Mucosa of rectum (tissue), 2 donors: Measurements from ENCODE around the gene TDG.
"Not testable (repeated sequence)": the region's sequence is repeated elsewhere in the genome, so short reads cannot be mapped to it uniquely, and the experiment has no call there.

ENCODE experiments used
- H3K27ac ChIP-seq, 2 donors: one replicate each; pipeline ENCODE4 v1.7.0; 2013; ENCODE audit warnings: inconsistent platforms in 2 of 2, low read depth in 2 of 2, low read length in 2 of 2
- H3K27me3 ChIP-seq, 2 donors: one replicate each; pipeline ENCODE4 v1.7.0; 2013; ENCODE audit warnings: low read length in 2 of 2; ENCODE audit not compliant: control insufficient read depth in 2 of 2, insufficient read depth in 2 of 2
- H3K36me3 ChIP-seq, 2 donors: one replicate each; pipeline ENCODE4 v1.7.0; 2013; ENCODE audit warnings: low read length in 2 of 2; ENCODE audit not compliant: control insufficient read depth in 2 of 2, insufficient read depth in 2 of 2
- H3K4me1 ChIP-seq, 2 donors: one replicate each; pipeline ENCODE4 v1.7.0; 2013; ENCODE audit warnings: low read length in 2 of 2, mild to moderate bottlenecking in 1 of 2; ENCODE audit not compliant: control insufficient read depth in 2 of 2, insufficient read depth in 2 of 2
- H3K4me3 ChIP-seq, 2 donors: one replicate each; pipeline ENCODE4 v1.7.0; 2013; ENCODE audit warnings: low read length in 2 of 2
- H3K9ac ChIP-seq, 2 donors: one replicate each; pipeline ENCODE4 v1.7.0; 2013; ENCODE audit warnings: low read length in 2 of 2, low read depth in 1 of 2, mild to moderate bottlenecking in 1 of 2
- H3K9me3 ChIP-seq, 2 donors: one replicate each; pipeline ENCODE4 v1.7.0; 2013; ENCODE audit warnings: low read length in 2 of 2; ENCODE audit not compliant: control insufficient read depth in 2 of 2
- donor health status: healthy.
- donor health status: Normal muscosa, but diverticular disease.

Gene TDG

DNA sequence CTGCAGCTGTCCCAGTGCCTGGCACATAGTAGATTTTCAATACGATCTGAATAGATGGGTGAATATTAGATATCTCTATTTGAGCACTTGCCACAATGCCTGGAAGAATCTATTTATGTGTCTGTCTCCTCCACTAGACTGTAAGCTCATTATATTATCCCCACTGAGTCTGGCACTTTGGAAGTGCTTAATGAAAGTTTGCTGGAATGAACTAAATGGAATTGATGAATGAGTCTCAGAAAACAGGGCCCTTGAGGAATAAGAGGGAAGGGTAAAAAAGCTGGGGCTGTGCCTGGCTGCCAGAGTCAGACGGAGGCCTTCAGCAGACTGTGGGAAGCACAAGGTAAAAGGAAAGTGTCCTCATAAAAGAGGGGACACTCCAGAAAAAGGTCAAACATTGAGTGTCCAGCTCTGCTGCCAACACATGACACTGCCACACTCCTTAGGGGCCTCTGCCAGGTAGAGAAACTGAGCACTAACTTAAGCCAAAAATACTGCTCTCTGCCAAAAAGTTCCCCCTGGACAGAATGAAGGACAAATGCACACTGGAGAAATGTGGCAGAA, 45.0 kb downstream of the TDG start:
- Histone ChIP-seq H3K4me3 (no peak overlapping the region), H3K9ac (no peak overlapping the region), H3K4me1 (no peaks in the 10 kb centered on the region), H3K9me3 (no peaks in the 10 kb centered on the region), H3K27me3 (no peaks in the 10 kb centered on the region), H3K27ac (no peak overlapping the region), H3K36me3 (no peaks in the 10 kb centered on the region)

DNA sequence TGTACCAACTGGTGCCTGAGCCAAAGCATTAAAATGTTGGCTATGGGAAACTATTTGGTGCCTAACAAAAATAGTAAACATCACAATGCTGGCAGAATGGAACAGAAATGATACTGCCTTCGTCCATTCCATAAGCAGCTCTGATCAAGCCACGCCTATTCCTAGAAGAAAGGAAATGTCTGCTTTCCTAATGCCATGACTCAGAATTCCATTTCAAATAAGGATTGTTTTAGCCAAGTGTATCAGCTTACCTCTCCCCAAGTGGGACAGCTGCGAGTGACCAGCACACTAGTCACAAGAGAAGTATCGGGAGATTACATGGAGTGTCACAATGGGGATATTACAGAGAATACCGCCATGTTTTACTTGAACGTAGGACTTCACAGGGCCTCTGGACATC, 45.6 kb downstream of the TDG start:
- no peaks in the 10 kb centered on the region for H3K4me1 ChIP-seq
- H3K9ac ChIP-seq, result no peak overlapping the region
- H3K9me3 ChIP-seq, result no peaks in the 10 kb centered on the region
- H3K27me3 ChIP-seq, result no peaks in the 10 kb centered on the region
- no peak overlapping the region for H3K27ac ChIP-seq
- no peak overlapping the region for H3K4me3 ChIP-seq
- H3K36me3 ChIP-seq, result no peaks in the 10 kb centered on the region

DNA sequence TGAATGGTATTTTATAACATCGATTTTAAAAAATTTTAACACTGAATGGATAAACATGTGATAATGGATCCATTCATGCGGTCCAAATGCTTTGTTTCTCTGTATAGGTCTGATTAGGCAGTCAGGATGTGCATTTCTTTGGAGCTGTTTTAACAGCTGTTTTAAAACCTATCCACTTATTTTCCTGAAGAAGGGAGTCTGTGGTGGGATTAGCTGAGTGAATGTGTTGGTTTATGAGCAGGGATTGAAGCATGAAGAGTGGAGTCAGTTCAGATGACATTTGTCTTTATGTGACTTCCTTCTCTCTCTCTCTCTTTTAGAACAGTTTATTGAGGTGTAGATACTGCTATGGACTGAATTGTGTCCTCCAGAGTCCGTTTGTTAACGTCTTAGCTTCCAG, 46.7 kb downstream of the TDG start:
- H3K9ac ChIP-seq, result no peak overlapping the region
- no peaks in the 10 kb centered on the region for H3K9me3 ChIP-seq
- H3K4me3 ChIP-seq, result no peak overlapping the region
- no peaks in the 10 kb centered on the region for H3K36me3 ChIP-seq
- H3K27me3 ChIP-seq, result no peaks in the 10 kb centered on the region
- H3K27ac ChIP-seq, result no peak overlapping the region
- no peaks in the 10 kb centered on the region for H3K4me1 ChIP-seq

DNA sequence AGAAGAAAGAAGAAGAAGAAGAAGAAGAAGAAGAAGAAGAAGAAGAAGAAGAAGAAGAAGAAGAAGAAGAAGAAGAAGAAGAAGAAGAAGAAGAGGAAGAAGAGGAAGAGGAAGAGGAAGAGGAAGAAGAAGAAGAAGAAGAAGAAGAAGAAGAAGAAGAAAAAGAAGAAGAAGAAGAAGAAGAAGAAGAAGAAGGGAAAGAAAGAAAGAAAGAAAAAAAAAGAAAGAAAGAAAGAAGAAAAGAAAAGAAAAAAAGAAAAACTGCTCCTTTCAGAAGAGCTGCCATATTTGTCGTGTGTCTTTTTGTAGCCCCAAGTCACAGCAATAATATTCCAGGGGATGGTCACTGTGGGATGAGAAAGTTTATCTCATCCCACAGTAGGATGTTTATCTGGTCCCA, 56.2 kb downstream of the TDG start:
- not testable (repeated sequence) for H3K9ac ChIP-seq, H3K36me3 ChIP-seq, H3K27ac ChIP-seq, H3K27me3 ChIP-seq, H3K9me3 ChIP-seq, H3K4me3 ChIP-seq, H3K4me1 ChIP-seq

DNA sequence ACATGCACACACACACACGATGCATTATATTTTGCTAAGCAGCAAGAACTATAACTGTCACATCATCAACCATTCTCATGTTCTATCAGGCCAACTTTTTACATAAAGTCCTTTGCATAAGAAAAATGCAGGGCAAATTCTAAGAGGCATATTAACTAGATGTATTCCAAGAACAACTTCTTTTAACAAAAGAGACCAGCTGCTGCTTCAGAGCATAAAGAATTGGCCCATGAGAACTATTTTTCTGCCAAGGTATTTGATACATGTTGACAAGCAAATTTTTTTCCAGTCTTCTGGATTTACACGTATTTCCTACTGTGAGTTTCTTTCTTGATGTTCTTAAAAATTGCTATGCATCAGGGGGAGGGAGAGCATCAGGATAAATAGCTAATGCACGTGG, 57.1 kb downstream of the TDG start:
- H3K4me3 ChIP-seq, result no peak overlapping the region
- H3K27ac ChIP-seq, result no peak overlapping the region
- H3K27me3 ChIP-seq, result no peaks in the 10 kb centered on the region
- H3K9ac ChIP-seq, result no peak overlapping the region
- no peaks in the 10 kb centered on the region for H3K36me3 ChIP-seq
- H3K4me1 ChIP-seq, result no peaks in the 10 kb centered on the region
- peaks cover 0 to 2% of the 10 kb centered on the region in 2 donors for H3K9me3 ChIP-seq

DNA sequence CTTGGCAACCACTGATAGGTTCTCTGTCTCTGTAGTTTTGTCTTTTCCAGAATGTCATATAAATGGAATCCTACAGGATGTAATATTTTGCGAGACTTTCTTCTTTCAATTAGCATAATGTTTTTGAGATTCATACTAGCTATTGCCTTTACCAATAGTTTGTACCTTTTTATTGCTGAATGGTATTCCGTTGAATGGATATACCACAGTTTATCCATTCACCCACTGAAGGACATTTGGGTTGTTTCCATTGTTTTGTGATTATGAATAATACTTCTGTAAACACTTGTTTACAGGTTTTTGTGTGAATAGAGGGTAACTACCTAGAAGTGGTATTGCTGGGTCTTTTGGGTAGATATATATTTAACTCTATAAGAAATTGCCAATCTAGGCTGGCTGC, 58.0 kb downstream of the TDG start:
- H3K4me3 ChIP-seq, result no peak overlapping the region
- no peaks in the 10 kb centered on the region for H3K27me3 ChIP-seq
- H3K4me1 ChIP-seq, result no peaks in the 10 kb centered on the region
- H3K36me3 ChIP-seq, result no peaks in the 10 kb centered on the region
- H3K9me3 ChIP-seq, result peaks cover 0 to 2% of the 10 kb centered on the region in 2 donors
- H3K9ac ChIP-seq, result no peak overlapping the region
- H3K27ac ChIP-seq, result no peak overlapping the region

DNA sequence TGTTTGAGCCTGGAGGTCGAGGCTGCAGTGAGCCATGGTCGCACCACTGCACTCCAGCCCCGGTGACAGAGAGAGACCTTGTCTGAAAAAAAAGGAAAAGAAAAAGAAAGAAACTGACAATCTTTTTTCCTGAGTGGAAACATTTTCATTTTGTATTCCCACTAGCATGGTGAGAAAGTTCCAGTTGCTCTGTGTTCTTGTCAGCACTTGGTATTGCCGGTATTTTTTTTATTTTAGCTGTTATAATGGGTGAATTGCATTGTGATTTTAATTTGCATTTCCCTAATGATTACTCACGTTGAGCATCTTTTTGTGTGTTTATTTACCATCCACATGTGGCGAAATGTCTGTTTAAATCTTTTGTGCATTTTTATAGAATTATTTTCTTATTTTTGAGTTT, 58.7 kb downstream of the TDG start:
- peaks cover 0 to 2% of the 10 kb centered on the region in 2 donors for H3K9me3 ChIP-seq
- H3K4me1 ChIP-seq, result no peaks in the 10 kb centered on the region
- no peak overlapping the region for H3K4me3 ChIP-seq
- H3K27me3 ChIP-seq, result no peaks in the 10 kb centered on the region
- H3K9ac ChIP-seq, result no peak overlapping the region
- H3K27ac ChIP-seq, result no peak overlapping the region
- H3K36me3 ChIP-seq, result no peaks in the 10 kb centered on the region

DNA sequence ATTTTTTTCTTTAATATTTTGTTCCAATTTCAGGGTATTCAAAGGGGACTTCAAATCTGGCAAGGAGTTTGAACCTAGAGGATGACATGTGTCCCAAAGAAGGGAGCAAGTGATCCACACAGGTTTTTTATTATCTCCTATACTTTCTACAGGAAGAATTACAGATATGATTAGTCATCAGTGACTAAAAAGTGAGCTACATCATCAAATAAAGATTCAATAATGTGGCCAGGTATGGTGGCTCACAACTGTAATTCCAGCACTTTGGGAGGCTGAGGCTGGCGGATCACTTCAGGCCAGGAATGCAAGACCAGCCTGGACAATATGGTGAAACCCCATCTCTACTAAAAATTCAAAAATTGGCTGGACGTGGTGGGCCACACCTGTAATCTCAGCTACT, 60.1 kb downstream of the TDG start:
- Histone ChIP-seq H3K4me3 (no peak overlapping the region), H3K36me3 (no peaks in the 10 kb centered on the region), H3K9me3 (peaks cover 0 to 2% of the 10 kb centered on the region in 2 donors)

DNA sequence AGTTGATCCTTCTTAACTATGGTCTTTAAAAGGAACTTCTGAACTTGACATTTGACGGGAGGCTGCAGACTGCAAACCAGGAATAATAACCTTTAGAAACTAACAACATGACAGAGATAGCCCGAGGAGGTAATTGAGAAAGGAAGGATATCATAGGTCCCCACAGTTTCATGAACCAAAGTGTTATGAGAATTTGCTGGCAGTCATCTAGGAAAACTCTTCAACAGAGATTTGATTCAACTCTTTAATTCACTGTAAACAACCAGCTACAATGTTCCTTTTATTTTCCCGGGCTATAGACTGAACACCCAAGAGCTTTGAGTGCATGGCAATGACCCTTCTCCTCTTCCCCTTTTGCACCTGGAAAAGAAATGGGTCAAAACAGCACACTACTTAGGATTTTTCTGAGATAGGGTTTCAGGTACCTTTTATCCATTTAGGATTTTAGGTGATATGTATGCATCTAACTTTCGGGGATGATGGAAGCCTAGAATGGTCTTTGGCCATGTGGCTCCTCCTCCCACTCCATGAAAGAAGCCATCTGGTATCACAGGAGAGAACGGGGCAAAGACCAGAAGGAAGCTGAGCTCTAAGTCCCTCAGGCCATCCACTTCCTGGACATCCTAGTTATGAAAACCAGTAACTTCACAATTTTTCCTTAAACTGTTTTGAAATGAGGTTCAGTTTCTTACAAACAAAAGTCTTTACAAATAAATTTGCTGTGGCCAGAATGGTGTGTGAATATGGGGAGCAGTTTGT, 61.3 kb downstream of the TDG start:
- H3K4me1 ChIP-seq, result no peaks in the 10 kb centered on the region
- no peak overlapping the region for H3K27ac ChIP-seq
- no peak overlapping the region for H3K4me3 ChIP-seq

More for the DNA sequence above, 60.1 kb downstream of the TDG start:
- no peak overlapping the region for H3K27ac ChIP-seq
- H3K9ac ChIP-seq, result no peak overlapping the region
- H3K27me3 ChIP-seq, result no peaks in the 10 kb centered on the region
- H3K4me1 ChIP-seq, result no peaks in the 10 kb centered on the region

DNA sequence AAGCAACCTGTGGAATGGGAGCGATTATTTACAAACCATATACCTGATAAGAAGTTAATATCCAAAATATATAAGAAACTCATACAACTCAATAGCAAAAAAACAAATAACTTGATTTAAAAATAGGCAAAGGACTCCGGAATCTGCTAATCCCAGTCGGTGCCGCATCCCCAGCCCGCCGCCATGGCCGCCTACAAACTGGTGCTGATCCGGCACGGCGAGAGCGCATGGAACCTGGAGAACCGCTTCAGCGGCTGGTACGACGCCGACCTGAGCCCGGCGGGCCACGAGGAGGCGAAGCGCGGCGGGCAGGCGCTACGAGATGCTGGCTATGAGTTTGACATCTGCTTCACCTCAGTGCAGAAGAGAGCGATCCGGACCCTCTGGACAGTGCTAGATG, 64.9 kb downstream of the TDG start:
- not testable (repeated sequence) for H3K27me3 ChIP-seq, H3K9me3 ChIP-seq, H3K4me3 ChIP-seq, H3K36me3 ChIP-seq, H3K9ac ChIP-seq, H3K4me1 ChIP-seq, H3K27ac ChIP-seq

More for the DNA sequence above, 61.3 kb downstream of the TDG start:
- H3K27me3 ChIP-seq, result no peaks in the 10 kb centered on the region
- H3K9ac ChIP-seq, result no peak overlapping the region
- H3K9me3 ChIP-seq, result peaks cover 0 to 2% of the 10 kb centered on the region in 2 donors
- H3K36me3 ChIP-seq, result no peaks in the 10 kb centered on the region
